Testis (tissue), 2 donors: ENCODE measurements around the gene CMTM4.
"Not testable (repeated sequence)": the region's sequence is repeated elsewhere in the genome, so short reads cannot be mapped to it uniquely, and the experiment has no call there.

ENCODE experiments used
- CTCF ChIP-seq, 3 experiments: fragments of 450-650 bp in 2 of 3; fragments of 200-600 bp in 1 of 3; sonication (generic) in 1 of 3; IDR thresholded peaks; one replicate each; pipeline ENCODE4 v1.5.1; 2016 to 2019; ENCODE audit warnings: antibody characterized with exemption in 3 of 3, mild to moderate bottlenecking in 2 of 3, moderate library complexity in 1 of 3
- POLR2A ChIP-seq: fragments of 450-650 bp; IDR thresholded peaks from one replicate; pipeline ENCODE4 v1.6.1; 2017; ENCODE audit warnings: antibody characterized with exemption, mild to moderate bottlenecking, moderate library complexity

- TF ChIP-seq POLR2A; CTCF (IDR thresholded peaks at IDR 0.05): not testable (repeated sequence)
Measured at GRCh38 chr16:66611911-66612310, 84.6 kb downstream of the CMTM4 start.
